ENCODE results near the gene TAOK1.

Gene TAOK1

GRCh38 chr17:29595943-29596774 is 206.0 kb downstream of the TAOK1 start:
- peak in 5 of 42 donors; percentile 2 to 19 (median 6) for DNase-seq

GRCh38 chr17:29596811-29597210 is 206.6 kb downstream of the TAOK1 start:
- intact Hi-C loops (cut with DNase I), result no loop called here
- peak in 2 of 42 donors; percentile 2 for DNase-seq

More at GRCh38 chr17:29595943-29596774, 206.0 kb downstream of the TAOK1 start:
- intact Hi-C loops (cut with DNase I), result no loop called here

GRCh38 chr17:29597361-29598172 is 207.4 kb downstream of the TAOK1 start:
- DNase-seq, result peak in 5 of 42 donors; percentile 2 to 16 (median 10)
- intact Hi-C loops (cut with DNase I), result no loop called here
